Testis (tissue), 2 donors: Measurements from ENCODE around the gene PCDHB1.

Experiments
- CTCF ChIP-seq, 3 experiments: fragments of 450-650 bp in 2 of 3; fragments of 200-600 bp in 1 of 3; sonication (generic) in 1 of 3; IDR thresholded peaks; one replicate each; pipeline ENCODE4 v1.5.1; 2016 to 2019; ENCODE audit warnings: antibody characterized with exemption in 3 of 3, mild to moderate bottlenecking in 2 of 3, moderate library complexity in 1 of 3
- POLR2A ChIP-seq: fragments of 450-650 bp; IDR thresholded peaks from one replicate; pipeline ENCODE4 v1.6.1; 2017; ENCODE audit warnings: antibody characterized with exemption, mild to moderate bottlenecking, moderate library complexity

GRCh38 chr5:141101059-141101458, 49.9 kb downstream of the PCDHB1 start:
- TF ChIP-seq CTCF (IDR thresholded peaks at IDR 0.05): no peak
- no peak for TF ChIP-seq POLR2A
